HCT116 (cell line): ENCODE results near the gene FSD2. TPM values are rescaled to one million over a fixed set of nuclear protein-coding genes. Genes with fewer than 3 reads are reported as not detected.
A peak's percentile ranks its signal among the peaks of the same experiment; 100 is the strongest.

Experiments
- ATAC-seq: fragments of 200-7000 bp; cut with Tn5 transposase; 2 replicates; pipeline ENCODE4 v1.9.1; 2020; ENCODE audit warnings: mild to moderate bottlenecking, moderate library complexity
- BruUV-seq: library from RNA; stranded (reverse); fragments of 400-500 nt; replicated peaks from 2 replicates; lab custom pipeline; 2021; lab: Mats Ljungman, UMichigan
- CTCF ChIA-PET: fragments of 300-600 bp; sonication (Branson Sonifier 250); formaldehyde crosslinking; loops from one replicate; lab custom pipeline; 2021; ENCODE audit warnings: antibody characterized with exemption; lab: Charles Lee
- POLR2A ChIA-PET: fragments of 300-600, 350-600 bp; sonication (Branson Sonifier 250); formaldehyde crosslinking; loops from one replicate; lab custom pipeline; 2021; ENCODE audit warnings: antibody characterized with exemption; lab: Charles Lee
- RAD21 ChIA-PET, 2 experiments: fragments of 300-600 bp; sonication (Branson Sonifier 250); formaldehyde crosslinking; loops; one replicate each; lab custom pipeline; 2023; ENCODE audit warnings: low total read pairs in 2 of 2; ENCODE audit not compliant: uncharacterized antibody in 2 of 2, unreplicated experiment in 2 of 2, low non-redundant PET in 1 of 2; lab: Charles Lee
- DNase-seq: peaks from one replicate; pipeline ENCODE4 v3.0.0-alpha.2; 2010; ENCODE audit warnings: low read depth, low spot score
- H2AFZ ChIP-seq: fragments of 200-600 bp; shearing (Covaris generic), sonication (generic); 2 replicates; pipeline ENCODE4 v1.6.1; 2017; ENCODE audit warnings: low read depth, mixed run types, mixed read lengths, antibody characterized with exemption, low read length; ENCODE audit not compliant: poor library complexity, severe bottlenecking
- H3K27ac ChIP-seq: 2 replicates; pipeline ENCODE4 v1.5.1; 2012; ENCODE audit warnings: low read depth, low read length
- H3K27me3 ChIP-seq: fragments of 200-600 bp; sonication (generic); 2 replicates; pipeline ENCODE4 v1.6.1; 2016; ENCODE audit warnings: mixed run types, low read length, mixed read lengths; ENCODE audit not compliant: insufficient read depth
- H3K36me3 ChIP-seq, 2 experiments: fragments of 200-500 bp in 1 of 2; fragments of 200-600 bp in 1 of 2; sonication (Bioruptor generic) in 1 of 2; sonication (generic) in 1 of 2; 2 replicates each; pipeline versions ENCODE4 v1.5.1 to v1.6.1; 2014 to 2016; ENCODE audit warnings: low read length in 2 of 2, inconsistent platforms in 1 of 2, mixed read lengths in 1 of 2, mixed run types in 1 of 2; ENCODE audit not compliant: insufficient read depth in 2 of 2, control insufficient read depth in 1 of 2
- H3K4me1 ChIP-seq, 2 experiments: fragments of 200-600 bp in 1 of 2; sonication (generic) in 1 of 2; 2 replicates each; pipeline versions ENCODE4 v1.5.1 to v1.6.1; 2012 to 2017; ENCODE audit warnings: low read length in 2 of 2, inconsistent platforms in 1 of 2, mild to moderate bottlenecking in 1 of 2, mixed read lengths in 1 of 2, mixed run types in 1 of 2, moderate library complexity in 1 of 2; ENCODE audit not compliant: insufficient read depth in 2 of 2, control insufficient read depth in 1 of 2
- H3K4me2 ChIP-seq: fragments of 200-600 bp; sonication (generic); 2 replicates; pipeline ENCODE4 v1.6.1; 2017; ENCODE audit warnings: mixed run types, low read length, mixed read lengths
- H3K4me3 ChIP-seq, 2 experiments: fragments of 200-600 bp in 1 of 2; sonication (generic) in 1 of 2; replicated peaks in 1 of 2; 2 replicates each; pipeline ENCODE4 v1.5.1; 2011 to 2016; ENCODE audit warnings: low read length in 2 of 2, control low read depth in 1 of 2, low read depth in 1 of 2, mild to moderate bottlenecking in 1 of 2, mixed read lengths in 1 of 2, mixed run types in 1 of 2
- H3K79me2 ChIP-seq: fragments of 200-600 bp; sonication (generic); 2 replicates; pipeline ENCODE4 v1.6.1; 2017; ENCODE audit warnings: mild to moderate bottlenecking, mixed run types, low read length, moderate library complexity, mixed read lengths; ENCODE audit not compliant: insufficient read depth
- H3K9ac ChIP-seq: fragments of 200-600 bp; sonication (generic); 2 replicates; pipeline ENCODE4 v1.6.1; 2016; ENCODE audit warnings: low read length, mixed read lengths
- H3K9me2 ChIP-seq: fragments of 200-600 bp; sonication (generic), shearing (Covaris generic); 2 replicates; pipeline ENCODE4 v1.6.1; 2017; ENCODE audit warnings: mixed run types, mild to moderate bottlenecking, moderate library complexity; ENCODE audit not compliant: insufficient read depth
- H3K9me3 ChIP-seq, 2 experiments: fragments of 200-500 bp in 1 of 2; fragments of 200-600 bp in 1 of 2; sonication (Bioruptor generic) in 1 of 2; sonication (generic) in 1 of 2; 2 replicates each; pipeline ENCODE4 v1.6.1; 2014 to 2017; ENCODE audit warnings: low read length in 2 of 2, mixed read lengths in 2 of 2, inconsistent platforms in 1 of 2, low read depth in 1 of 2, mild to moderate bottlenecking in 1 of 2, mixed run types in 1 of 2, moderate library complexity in 1 of 2; ENCODE audit not compliant: control insufficient read depth in 1 of 2, insufficient read depth in 1 of 2
- H4K20me1 ChIP-seq: fragments of 200-600 bp; sonication (generic), shearing (Covaris generic); 2 replicates; pipeline ENCODE4 v1.6.1; 2017; ENCODE audit warnings: mixed run types, mild to moderate bottlenecking, moderate library complexity; ENCODE audit not compliant: insufficient read depth
- CEBPB ChIP-seq: IDR thresholded peaks from 2 replicates; pipeline ENCODE4 v1.6.1; 2012; ENCODE audit warnings: low read depth
- EGR1 ChIP-seq: IDR thresholded peaks from 2 replicates; pipeline ENCODE4 v1.6.1; 2012; ENCODE audit warnings: low read depth
- EZH2 ChIP-seq: fragments of 200-600 bp; sonication (generic); IDR thresholded peaks from 2 replicates; pipeline ENCODE4 v1.6.1; 2017; ENCODE audit warnings: antibody characterized with exemption, mixed run types
- EZH2phosphoT487 ChIP-seq: fragments of 200-600 bp; IDR thresholded peaks from 2 replicates; pipeline ENCODE4 v1.6.1; 2018; ENCODE audit warnings: antibody characterized with exemption, borderline replicate concordance
- FOSL1 ChIP-seq: IDR thresholded peaks from 2 replicates; pipeline ENCODE4 v1.6.1; 2012; ENCODE audit warnings: low read depth
- JUND ChIP-seq: IDR thresholded peaks from 2 replicates; pipeline ENCODE4 v1.6.1; 2012
- POLR2A ChIP-seq: IDR thresholded peaks from 2 replicates; pipeline ENCODE4 v1.7.0; 2011; ENCODE audit warnings: borderline replicate concordance; ENCODE audit not compliant: insufficient read depth, insufficient read length; ENCODE audit errors: extremely low read depth
- POLR2AphosphoS5 ChIP-seq: IDR thresholded peaks from 2 replicates; pipeline ENCODE4 v1.6.1; 2011; ENCODE audit warnings: mild to moderate bottlenecking, low read depth, low read length, moderate library complexity
- RAD21 ChIP-seq: IDR thresholded peaks from 2 replicates; pipeline ENCODE4 v1.6.1; 2012; ENCODE audit warnings: low read depth, mild to moderate bottlenecking
- SRF ChIP-seq: IDR thresholded peaks from 2 replicates; pipeline ENCODE4 v1.6.1; 2012; ENCODE audit warnings: low read depth
- TCF7L2 ChIP-seq: IDR thresholded peaks from 2 replicates; pipeline ENCODE4 v1.7.0; 2011; ENCODE audit warnings: borderline replicate concordance, inconsistent platforms; ENCODE audit not compliant: insufficient read depth, insufficient read length; ENCODE audit errors: extremely low read depth
- YY1 ChIP-seq: IDR thresholded peaks from 2 replicates; pipeline ENCODE4 v1.6.1; 2011; ENCODE audit warnings: low read length, low read depth, moderate library complexity, mild to moderate bottlenecking; ENCODE audit not compliant: insufficient replicate concordance; ENCODE audit errors: extremely low read depth
- ZFX ChIP-seq: fragments of 450-650 bp; IDR thresholded peaks from 2 replicates; pipeline ENCODE4 v1.6.1; 2017
- intact Hi-C: fragments of 100-400 bp; cut with micrococcal nuclease; formaldehyde crosslinking; loops from 2 replicates; pipeline ENCODE4 v1.10.0; 2022
- total RNA-seq: library from RNA; stranded (reverse); gene quantifications from one replicate; pipeline ENCODE4 v1.2.1, GENCODE V29; 2021; ENCODE audit not compliant: unreplicated experiment
- TF ChIP-seq, protein P1 (sequence below): IDR thresholded peaks from 2 replicates; pipeline ENCODE4 v1.6.1; 2012; ENCODE audit warnings: low read depth
- TF ChIP-seq, protein P2 (sequence below): IDR thresholded peaks from 2 replicates; pipeline ENCODE4 v1.6.1; 2012
- TF ChIP-seq, protein P3 (sequence below): IDR thresholded peaks from 2 replicates; pipeline ENCODE4 v1.6.1; 2012

The FSD2 gene
- total RNA-seq, 1 experiment from 2014 or later: not detected

DNA sequence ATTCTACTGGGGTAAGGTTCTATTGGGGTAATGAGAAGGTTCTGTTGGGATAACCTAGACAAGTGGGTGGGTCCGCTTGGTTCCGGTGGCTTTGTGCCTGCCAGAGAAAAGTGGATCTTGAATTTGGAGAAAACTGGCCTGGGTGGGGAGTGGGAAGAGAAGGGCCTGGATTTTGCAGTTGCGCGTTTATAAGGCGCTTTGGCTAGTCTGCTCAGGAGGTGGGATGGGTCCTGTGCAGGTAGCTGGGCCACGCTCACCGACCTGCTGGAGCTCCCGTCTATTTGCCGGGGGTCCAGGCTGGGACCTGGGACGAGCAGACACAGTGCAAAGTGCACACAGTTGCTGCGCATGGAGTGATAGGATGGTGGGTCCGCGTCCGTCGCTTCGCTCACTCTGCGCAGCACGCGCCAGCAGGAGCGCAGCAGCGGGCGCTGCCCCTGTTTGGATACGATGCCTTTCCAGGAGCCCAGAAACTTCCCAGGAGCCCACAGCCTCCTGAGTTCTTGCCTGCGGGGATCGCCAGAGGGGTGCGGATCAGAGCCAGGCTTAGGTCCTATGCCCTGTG, 94.9 kb downstream of the FSD2 start:
- Histone ChIP-seq H2AFZ (no peak overlapping the region), H3K4me3 (no peak overlapping the region), H3K27me3 (no peaks in the 10 kb centered on the region), H3K4me1 (peaks cover 0 to 4% of the 10 kb centered on the region in 2 experiments; a peak in 1 of 4 replicates), H3K9ac (no peak overlapping the region), H3K79me2 (no peaks in the 10 kb centered on the region), H4K20me1 (no peaks in the 10 kb centered on the region), H3K4me2 (no peak overlapping the region), H3K36me3 (no peaks in the 10 kb centered on the region), H3K27ac (no peak overlapping the region), H3K9me2 (no peaks in the 10 kb centered on the region), H3K9me3 (no peaks in the 10 kb centered on the region)
- ChIA-PET RAD21 (no interaction called here), CTCF (no interaction called here), POLR2A (no interaction called here)
- no peak for TF ChIP-seq ZFX
- TF ChIP-seq CEBPB: no peak
- TF ChIP-seq, protein P1, sequence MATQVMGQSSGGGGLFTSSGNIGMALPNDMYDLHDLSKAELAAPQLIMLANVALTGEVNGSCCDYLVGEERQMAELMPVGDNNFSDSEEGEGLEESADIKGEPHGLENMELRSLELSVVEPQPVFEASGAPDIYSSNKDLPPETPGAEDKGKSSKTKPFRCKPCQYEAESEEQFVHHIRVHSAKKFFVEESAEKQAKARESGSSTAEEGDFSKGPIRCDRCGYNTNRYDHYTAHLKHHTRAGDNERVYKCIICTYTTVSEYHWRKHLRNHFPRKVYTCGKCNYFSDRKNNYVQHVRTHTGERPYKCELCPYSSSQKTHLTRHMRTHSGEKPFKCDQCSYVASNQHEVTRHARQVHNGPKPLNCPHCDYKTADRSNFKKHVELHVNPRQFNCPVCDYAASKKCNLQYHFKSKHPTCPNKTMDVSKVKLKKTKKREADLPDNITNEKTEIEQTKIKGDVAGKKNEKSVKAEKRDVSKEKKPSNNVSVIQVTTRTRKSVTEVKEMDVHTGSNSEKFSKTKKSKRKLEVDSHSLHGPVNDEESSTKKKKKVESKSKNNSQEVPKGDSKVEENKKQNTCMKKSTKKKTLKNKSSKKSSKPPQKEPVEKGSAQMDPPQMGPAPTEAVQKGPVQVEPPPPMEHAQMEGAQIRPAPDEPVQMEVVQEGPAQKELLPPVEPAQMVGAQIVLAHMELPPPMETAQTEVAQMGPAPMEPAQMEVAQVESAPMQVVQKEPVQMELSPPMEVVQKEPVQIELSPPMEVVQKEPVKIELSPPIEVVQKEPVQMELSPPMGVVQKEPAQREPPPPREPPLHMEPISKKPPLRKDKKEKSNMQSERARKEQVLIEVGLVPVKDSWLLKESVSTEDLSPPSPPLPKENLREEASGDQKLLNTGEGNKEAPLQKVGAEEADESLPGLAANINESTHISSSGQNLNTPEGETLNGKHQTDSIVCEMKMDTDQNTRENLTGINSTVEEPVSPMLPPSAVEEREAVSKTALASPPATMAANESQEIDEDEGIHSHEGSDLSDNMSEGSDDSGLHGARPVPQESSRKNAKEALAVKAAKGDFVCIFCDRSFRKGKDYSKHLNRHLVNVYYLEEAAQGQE: no peak
- DNase-seq: no peak
- intact Hi-C loops: no loop called here
- no TSS peak for BruUV-seq
- no peak for ATAC-seq

DNA sequence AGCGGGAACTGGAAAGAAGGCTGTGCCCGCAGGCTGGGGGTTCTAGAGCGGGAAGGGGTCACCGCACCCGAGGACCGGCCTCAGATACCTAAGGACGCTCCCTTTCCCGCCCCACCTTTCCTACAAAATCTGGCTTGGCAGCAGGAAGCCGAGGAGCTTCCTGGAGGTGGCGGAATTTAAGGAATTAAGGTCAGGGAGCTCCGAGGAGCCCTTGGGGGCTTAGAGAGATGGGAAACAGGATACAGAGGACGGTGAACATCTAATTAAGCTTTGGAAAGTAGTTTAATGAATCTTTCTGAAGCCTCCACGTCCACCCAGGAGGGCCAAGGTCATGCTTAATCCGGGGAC, 95.7 kb downstream of the FSD2 start:
- ChIA-PET RAD21 (no interaction called here), CTCF (no interaction called here), POLR2A (no interaction called here)
- no peak overlapping the region for H2AFZ ChIP-seq
- no peaks in the 10 kb centered on the region for H3K9me3 ChIP-seq
- ATAC-seq: no peak
- H3K79me2 ChIP-seq: no peaks in the 10 kb centered on the region
- H4K20me1 ChIP-seq: no peaks in the 10 kb centered on the region
- no peaks in the 10 kb centered on the region for H3K9me2 ChIP-seq
- peaks cover 0 to 4% of the 10 kb centered on the region in 2 experiments; a peak in 1 of 4 replicates for H3K4me1 ChIP-seq
- BruUV-seq: no TSS peak
- no peak for DNase-seq
- H3K36me3 ChIP-seq: no peaks in the 10 kb centered on the region
- peak overlapping the region; percentile 83 for H3K4me2 ChIP-seq
- no peak overlapping the region for H3K4me3 ChIP-seq
- no peak overlapping the region for H3K9ac ChIP-seq
- no peak overlapping the region for H3K27ac ChIP-seq
- H3K27me3 ChIP-seq: no peaks in the 10 kb centered on the region
- intact Hi-C loops: no loop called here
- TF ChIP-seq TCF7L2 (no peak), JUND (no peak), RAD21 (no peak), YY1 (no peak), POLR2AphosphoS5 (no peak), FOSL1 (no peak), SRF (no peak), POLR2A (no peak), EZH2 (no peak), EGR1 (no peak), EZH2phosphoT487 (no peak)
- TF ChIP-seq, protein P2, sequence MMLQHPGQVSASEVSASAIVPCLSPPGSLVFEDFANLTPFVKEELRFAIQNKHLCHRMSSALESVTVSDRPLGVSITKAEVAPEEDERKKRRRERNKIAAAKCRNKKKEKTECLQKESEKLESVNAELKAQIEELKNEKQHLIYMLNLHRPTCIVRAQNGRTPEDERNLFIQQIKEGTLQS: no peak
- TF ChIP-seq, protein P3, sequence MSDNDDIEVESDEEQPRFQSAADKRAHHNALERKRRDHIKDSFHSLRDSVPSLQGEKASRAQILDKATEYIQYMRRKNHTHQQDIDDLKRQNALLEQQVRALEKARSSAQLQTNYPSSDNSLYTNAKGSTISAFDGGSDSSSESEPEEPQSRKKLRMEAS: no peak
